ENCODE measurements around the gene MYL6.

DNA sequence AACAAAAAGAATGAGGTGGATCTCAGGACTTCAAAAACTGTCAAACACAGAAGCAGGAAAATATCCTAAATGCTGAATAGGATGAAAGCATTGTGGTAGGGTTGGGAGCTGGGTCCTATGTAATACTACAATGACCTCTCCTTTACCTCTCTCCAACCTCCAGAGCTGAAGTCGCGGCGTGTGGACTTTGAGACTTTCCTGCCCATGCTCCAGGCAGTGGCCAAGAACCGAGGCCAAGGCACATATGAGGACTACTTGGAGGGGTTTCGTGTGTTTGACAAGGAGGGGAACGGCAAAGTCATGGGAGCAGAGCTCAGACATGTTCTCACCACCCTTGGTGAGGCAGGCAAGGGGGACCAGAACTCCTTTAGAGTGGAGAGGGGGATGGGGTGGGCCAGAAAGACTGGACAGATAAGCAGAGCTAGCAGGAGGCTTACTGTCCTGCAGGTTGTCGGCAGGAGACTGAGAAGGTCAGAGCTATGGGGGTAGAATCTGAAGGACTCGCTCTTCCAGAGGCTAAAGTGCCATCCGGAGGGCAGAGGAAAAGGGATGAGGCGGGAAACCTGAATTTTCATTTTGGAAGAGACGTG lies 2.8 kb upstream of the MYL6 start:
- TF ChIP-seq, protein P1, sequence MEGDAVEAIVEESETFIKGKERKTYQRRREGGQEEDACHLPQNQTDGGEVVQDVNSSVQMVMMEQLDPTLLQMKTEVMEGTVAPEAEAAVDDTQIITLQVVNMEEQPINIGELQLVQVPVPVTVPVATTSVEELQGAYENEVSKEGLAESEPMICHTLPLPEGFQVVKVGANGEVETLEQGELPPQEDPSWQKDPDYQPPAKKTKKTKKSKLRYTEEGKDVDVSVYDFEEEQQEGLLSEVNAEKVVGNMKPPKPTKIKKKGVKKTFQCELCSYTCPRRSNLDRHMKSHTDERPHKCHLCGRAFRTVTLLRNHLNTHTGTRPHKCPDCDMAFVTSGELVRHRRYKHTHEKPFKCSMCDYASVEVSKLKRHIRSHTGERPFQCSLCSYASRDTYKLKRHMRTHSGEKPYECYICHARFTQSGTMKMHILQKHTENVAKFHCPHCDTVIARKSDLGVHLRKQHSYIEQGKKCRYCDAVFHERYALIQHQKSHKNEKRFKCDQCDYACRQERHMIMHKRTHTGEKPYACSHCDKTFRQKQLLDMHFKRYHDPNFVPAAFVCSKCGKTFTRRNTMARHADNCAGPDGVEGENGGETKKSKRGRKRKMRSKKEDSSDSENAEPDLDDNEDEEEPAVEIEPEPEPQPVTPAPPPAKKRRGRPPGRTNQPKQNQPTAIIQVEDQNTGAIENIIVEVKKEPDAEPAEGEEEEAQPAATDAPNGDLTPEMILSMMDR (IDR thresholded peaks at IDR 0.05; ENCODE audit: insufficient read depth, low read length): no peak
- TF ChIP-seq GABPA (IDR thresholded peaks at IDR 0.05; ENCODE audit: low read depth): no peak

Measured in HL-60 (cell line).